PFSK-1 (cell line): ENCODE measurements around the gene ETV7.

ENCODE experiments used
- FOXP2 ChIP-seq: optimal IDR thresholded peaks from 2 replicates; pipeline ENCODE3; 2011; ENCODE audit warnings: borderline replicate concordance, control low read depth, inconsistent platforms; ENCODE audit not compliant: insufficient read depth; ENCODE audit errors: extremely low read length, extremely low read depth
- POLR2AphosphoS5 ChIP-seq: IDR thresholded peaks from 2 replicates; pipeline ENCODE4 v1.6.1; 2012; ENCODE audit warnings: low read depth, mild to moderate bottlenecking, control low read depth, low read length, moderate library complexity
- SIN3A ChIP-seq: IDR thresholded peaks from 2 replicates; pipeline ENCODE4 v1.6.1; 2012; ENCODE audit warnings: mild to moderate bottlenecking, low read length, moderate library complexity, borderline replicate concordance; ENCODE audit not compliant: insufficient read depth
- TAF1 ChIP-seq: IDR thresholded peaks from 2 replicates; pipeline ENCODE4 v1.6.1; 2012; ENCODE audit warnings: low read length, control low read depth, borderline replicate concordance; ENCODE audit not compliant: insufficient read depth
- TF ChIP-seq, protein P1 (sequence below), 2 experiments: IDR thresholded peaks; 2 replicates each; pipeline versions ENCODE4 v1.6.1 to v1.8.0; 2011 to 2012; ENCODE audit warnings: low read depth in 2 of 2, low read length in 2 of 2, control low read depth in 1 of 2, inconsistent platforms in 1 of 2, mild to moderate bottlenecking in 1 of 2, moderate library complexity in 1 of 2; ENCODE audit not compliant: insufficient read depth in 1 of 2

DNA sequence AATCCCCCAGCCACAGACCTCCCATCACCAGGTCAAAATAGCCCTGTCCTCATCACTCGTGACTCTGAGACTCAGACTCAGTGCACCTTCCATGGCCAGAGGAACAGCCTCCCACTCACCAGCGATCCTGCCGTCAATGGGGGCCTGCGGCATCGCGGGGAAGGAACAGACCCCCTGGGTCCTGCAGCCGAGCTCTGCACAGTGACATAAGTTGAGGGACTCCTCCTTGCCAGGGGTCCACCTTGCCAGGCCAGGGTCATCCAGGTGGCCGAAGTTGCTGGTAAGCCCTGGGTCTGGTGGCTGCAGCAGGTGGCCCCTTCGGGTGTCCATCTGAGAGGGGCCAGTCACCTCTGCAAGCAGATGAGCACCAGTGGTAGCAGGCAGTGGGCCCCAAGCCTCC lies 16.3 kb downstream of the ETV7 start:
- TF ChIP-seq POLR2AphosphoS5, result no peak
- TF ChIP-seq SIN3A, result no peak
- no peak for TF ChIP-seq TAF1
- TF ChIP-seq, protein P1, sequence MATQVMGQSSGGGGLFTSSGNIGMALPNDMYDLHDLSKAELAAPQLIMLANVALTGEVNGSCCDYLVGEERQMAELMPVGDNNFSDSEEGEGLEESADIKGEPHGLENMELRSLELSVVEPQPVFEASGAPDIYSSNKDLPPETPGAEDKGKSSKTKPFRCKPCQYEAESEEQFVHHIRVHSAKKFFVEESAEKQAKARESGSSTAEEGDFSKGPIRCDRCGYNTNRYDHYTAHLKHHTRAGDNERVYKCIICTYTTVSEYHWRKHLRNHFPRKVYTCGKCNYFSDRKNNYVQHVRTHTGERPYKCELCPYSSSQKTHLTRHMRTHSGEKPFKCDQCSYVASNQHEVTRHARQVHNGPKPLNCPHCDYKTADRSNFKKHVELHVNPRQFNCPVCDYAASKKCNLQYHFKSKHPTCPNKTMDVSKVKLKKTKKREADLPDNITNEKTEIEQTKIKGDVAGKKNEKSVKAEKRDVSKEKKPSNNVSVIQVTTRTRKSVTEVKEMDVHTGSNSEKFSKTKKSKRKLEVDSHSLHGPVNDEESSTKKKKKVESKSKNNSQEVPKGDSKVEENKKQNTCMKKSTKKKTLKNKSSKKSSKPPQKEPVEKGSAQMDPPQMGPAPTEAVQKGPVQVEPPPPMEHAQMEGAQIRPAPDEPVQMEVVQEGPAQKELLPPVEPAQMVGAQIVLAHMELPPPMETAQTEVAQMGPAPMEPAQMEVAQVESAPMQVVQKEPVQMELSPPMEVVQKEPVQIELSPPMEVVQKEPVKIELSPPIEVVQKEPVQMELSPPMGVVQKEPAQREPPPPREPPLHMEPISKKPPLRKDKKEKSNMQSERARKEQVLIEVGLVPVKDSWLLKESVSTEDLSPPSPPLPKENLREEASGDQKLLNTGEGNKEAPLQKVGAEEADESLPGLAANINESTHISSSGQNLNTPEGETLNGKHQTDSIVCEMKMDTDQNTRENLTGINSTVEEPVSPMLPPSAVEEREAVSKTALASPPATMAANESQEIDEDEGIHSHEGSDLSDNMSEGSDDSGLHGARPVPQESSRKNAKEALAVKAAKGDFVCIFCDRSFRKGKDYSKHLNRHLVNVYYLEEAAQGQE (IDR thresholded peaks at IDR 0.05; ENCODE audit: insufficient read depth in 1 of 2, low read depth in 2 of 2, low read length in 2 of 2), result no peak
- no peak for TF ChIP-seq FOXP2
